NOMO-1 treated with DMSO at 0.1 percent for 48 hours (cell line): Measurements from ENCODE around the gene ACAA2.
A peak's percentile ranks its signal among the peaks of the same experiment; 100 is the strongest.
"Not testable (repeated sequence)": the region's sequence is repeated elsewhere in the genome, so short reads cannot be mapped to it uniquely, and the experiment has no call there.

ENCODE experiments used
- DNase-seq: peaks from one replicate; lab custom pipeline; 2025; ENCODE audit not compliant: unreplicated experiment; lab: John Stamatoyannopoulos, UW

Gene ACAA2

DNA sequence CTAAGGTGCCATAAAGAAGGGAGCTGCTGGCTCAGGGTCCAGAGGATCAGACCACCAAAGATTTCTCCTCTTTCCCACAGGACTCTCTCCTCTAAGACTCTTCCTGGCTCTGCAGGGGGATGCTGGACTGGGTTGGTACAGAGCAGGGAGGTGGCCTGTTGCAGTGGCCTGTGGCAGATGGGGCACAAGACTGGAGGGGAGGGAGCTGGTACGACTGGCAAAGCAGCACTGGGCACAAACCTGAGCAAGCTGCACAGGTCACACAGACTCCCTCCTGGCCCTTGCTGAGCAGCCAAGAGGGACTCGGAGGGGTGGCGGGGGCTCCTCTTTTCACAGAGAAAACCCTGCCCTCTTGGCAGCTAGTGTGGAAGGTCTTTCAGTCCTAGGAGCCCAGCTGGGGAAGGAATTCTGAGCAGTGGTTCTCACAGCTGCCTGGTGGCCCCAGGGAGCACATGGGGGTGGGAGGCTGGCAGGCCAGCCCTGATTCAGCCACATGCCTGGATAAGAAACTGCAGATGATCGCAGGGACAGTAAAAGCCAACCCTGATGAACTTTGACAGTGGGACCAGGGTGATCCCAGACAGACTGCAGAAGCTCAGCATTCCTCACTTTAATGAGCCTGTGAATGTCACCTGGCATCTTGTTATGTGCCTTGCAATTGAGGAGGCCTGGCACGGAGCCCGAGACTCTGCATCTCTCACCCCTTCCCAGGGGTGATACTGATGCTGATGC is 32.5 kb upstream of the ACAA2 start:
- no peak for DNase-seq

DNA sequence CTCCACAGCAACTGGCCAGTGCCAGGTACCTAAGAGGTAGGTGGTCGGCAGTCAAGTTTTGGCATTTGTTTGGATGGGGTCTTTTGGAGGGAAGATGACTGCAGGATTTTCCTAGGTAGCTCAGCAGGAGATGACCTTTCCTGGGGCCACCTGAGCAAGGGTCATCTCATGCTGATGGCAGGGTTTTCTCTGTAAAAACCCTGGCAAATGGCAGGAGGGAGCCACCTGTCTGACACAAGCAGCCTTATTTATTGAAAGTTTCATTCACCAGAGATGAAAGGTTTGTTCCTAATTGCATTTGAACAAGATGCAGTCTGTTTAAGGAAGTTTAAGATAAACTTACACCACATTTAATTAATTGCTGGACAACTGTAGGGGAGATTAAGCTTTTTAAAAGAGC is 31.6 kb upstream of the ACAA2 start:
- no peak for DNase-seq

DNA sequence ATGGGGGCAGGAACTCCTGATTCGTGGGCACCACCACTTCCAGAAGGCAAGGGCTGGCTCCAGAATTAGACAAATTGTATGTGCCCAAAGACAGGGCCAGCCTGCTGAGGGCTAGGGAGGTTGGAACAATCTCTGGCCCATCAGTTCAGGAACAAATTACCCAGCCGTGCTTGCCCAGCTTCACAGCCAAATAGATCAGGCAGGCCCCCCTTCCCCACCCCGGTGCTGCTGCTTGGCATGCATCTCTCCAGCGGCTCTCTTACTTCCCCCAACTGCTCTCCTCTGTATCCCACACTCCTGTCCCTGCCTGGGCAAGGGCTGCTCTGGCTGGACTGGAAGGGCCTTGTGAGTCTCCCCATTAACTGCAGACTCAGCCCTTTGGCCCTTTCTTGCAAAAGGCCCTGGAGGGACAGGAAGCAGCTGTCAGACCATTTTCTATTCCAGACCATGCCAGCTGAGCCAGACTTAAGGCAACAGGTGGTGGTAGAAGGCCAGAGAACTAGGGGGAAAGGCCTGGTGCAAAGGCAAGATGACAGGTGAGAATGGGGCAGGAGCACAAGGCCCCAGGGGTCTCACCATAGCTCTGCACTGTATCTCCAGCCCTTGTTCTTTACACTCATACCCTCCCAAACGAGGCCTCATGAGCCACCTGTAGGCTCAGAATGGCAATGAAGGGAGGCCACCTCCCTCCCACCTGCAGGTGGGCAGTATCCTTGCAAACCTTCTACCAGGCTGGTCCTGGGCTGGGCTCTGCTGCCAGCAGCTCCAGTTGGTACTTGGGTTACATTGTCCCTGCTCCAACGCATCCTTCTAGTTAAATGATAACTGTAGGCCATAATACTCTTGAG is 30.7 kb upstream of the ACAA2 start:
- no peak for DNase-seq

DNA sequence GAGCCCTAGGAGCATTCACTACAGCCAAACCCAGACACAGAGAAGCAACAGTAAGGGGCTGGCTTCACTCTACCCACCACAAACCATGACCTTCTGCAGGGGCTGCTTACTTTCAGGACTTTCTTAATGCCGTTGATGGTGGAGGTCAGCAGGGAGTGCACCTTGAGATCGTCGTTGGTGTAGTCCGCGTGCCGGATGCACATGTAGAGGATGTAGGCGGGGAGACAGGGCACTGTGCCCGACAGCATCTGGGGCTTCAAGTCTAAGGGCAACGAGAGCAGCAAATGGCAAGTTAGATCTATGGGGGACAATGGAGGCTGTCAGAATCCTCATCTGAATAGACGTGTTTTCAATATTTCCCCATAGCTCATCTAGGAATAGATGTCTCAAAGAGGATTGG is 29.8 kb upstream of the ACAA2 start:
- no peak for DNase-seq

DNA sequence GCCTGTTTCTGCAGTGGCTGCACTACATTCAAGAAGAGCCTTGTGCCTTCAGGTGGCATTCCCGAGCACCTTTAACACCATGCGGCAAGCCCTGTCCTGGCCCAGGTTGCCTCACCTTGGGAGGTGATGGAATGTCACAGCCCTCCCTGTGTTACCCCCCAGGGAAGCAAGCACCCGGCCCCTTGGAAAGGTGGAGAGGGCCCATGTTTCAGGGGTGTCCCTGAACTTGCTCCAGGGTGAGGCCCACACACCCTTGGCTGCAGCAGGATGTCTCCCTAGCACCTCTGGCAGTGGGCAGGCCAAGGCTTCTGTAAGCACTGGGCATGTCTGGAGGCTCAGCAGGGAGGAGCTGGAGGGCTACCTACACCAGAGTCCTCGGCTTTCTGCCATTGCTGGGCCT is 29.3 kb upstream of the ACAA2 start:
- no peak for DNase-seq

GRCh38 chr18:49841236-49842217 is 28.2 kb upstream of the ACAA2 start:
- DNase-seq, result no peak

- no peak for DNase-seq
Measured at GRCh38 chr18:49839012-49839411, 25.7 kb upstream of the ACAA2 start.

DNA sequence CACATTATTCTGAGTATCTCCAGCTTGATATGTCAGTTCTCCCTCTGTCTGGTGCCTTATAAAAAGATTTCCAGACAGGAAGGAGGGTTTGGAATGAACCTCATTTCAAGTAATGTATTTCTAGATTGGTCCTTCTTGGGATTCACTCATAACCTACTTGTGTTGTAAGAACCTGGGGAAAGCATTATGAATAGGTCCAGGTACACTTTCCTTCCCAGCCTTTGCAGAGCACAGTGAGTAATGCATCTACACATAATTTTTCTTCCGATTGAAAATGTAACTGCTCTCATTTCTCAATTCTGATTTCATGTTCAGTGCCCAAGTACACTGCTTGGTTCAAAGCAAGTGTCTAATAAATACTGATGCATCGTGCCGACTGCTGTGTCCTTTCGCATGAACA is 25.0 kb upstream of the ACAA2 start:
- DNase-seq, result no peak

DNA sequence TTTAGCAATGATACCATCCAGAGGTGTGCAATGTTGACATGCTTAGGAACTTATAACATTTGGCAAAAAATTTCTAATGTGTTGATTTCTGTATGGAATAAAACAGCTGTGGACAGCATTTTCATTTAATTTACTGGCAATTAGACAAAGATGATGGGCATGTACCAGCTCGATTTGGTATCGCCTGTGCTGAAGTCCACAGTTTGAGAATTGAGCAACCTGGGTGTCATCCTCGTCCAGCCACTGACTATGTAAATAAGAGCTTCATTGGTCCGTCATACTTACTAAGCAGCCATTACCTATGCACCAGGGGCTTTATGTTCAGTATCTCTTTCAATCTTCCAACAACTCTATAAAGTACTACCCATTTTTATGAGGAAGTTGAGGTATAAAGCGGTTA is 24.6 kb upstream of the ACAA2 start:
- DNase-seq, result no peak

DNA sequence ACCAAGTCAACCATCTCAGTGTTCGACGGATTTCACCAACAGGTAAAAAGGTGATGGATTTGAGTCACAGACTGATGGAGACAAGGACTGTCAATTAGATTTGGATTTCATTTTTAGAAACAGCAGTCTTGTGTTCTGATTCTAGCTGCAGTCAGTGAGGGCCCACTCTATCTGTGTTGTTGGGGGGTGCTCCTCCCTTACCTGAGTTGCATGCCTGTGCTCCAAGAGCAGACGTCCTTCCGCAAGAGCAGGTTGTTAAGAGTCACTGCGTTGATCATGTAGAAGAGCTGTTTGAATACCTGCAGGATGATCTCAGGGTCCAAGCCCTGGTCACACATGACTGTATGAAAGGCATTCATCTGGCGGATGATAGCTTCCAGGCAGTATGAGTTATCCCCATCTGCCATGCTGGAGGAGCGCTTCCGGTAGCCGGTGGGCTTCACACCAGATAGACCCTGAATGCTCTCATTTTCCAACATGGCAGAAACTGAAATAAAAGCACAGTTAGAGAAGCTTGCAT is 24.0 kb upstream of the ACAA2 start:
- DNase-seq, result not testable (repeated sequence)

DNA sequence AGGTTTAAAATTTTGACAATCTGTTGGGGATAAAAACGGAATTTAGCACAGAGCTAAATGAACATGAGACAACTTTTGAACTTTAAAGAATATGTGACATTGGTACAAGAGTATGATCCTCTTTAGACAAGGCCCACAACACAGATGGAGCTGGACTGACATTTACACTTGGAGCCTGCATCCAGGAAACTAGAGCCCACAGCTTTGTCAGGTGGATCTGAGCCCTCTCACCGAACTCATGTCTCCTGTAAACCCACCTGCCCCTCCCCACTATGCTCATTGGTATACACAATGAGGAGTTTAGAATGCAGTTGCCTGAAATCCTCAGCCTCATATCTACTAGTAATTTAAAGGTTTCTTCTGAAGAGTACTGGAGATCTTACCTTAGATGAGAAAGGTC is 22.1 kb upstream of the ACAA2 start:
- no peak for DNase-seq

DNA sequence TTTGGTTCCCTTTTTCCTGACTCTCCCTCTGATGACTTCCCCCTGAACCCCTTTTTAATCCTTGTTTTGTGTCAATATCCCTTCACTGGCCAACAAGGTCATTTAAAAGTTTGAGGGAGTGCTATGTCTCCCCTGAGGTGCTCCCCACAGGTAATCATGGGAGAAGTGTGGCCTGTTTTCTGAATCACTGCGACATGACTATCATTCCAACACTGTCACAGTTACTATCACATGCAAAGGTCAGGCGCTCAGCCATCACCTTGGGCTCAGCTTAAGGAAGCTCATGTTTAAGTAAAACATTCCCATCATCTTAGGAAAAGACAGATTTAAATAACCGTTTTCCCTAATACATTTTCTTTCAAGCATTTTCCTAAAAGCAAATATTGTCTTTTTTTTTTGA is 20.9 kb upstream of the ACAA2 start:
- no peak for DNase-seq

- no peak for DNase-seq
Measured at GRCh38 chr18:49833814-49834213, 20.5 kb upstream of the ACAA2 start.

- DNase-seq, result no peak
Measured at GRCh38 chr18:49832221-49832647, 18.9 kb upstream of the ACAA2 start.

- DNase-seq, result no peak
Measured at GRCh38 chr18:49827996-49828395, 14.7 kb upstream of the ACAA2 start.

- no peak for DNase-seq
Measured at GRCh38 chr18:49819823-49820671, 6.7 kb upstream of the ACAA2 start.

DNA sequence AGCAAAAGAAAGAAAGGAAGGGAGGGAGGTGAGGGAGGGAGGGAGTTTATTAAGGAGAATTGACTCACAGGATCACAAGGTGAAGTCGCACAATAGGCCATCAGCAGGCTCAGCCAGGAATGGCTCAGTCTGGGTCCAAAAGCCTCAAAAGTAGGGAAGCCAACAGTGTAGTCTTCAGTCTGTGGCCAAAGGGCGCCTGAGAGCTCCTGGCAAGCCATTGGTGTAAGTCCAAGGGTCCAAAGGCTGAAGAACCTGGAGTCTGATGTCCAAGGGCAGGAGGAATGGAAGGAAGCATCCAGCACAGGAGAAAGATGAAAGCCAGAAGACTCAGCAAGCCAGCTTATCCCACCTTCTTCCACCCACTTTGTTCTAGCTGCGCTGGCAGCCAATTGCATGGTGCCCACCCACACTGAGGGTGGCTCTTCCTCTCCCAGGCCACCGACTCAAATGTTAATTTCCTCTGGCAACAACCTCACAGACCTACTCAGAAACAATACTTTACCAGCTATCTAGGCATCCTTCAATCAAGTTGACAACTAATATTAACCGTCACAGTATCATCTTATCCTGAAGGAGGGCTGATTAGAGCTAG is 5.8 kb upstream of the ACAA2 start:
- no peak for DNase-seq

- DNase-seq, result no peak
Measured at GRCh38 chr18:49817947-49818346, 4.6 kb upstream of the ACAA2 start.

GRCh38 chr18:49815927-49816326 is 2.6 kb upstream of the ACAA2 start:
- DNase-seq, result no peak

DNA sequence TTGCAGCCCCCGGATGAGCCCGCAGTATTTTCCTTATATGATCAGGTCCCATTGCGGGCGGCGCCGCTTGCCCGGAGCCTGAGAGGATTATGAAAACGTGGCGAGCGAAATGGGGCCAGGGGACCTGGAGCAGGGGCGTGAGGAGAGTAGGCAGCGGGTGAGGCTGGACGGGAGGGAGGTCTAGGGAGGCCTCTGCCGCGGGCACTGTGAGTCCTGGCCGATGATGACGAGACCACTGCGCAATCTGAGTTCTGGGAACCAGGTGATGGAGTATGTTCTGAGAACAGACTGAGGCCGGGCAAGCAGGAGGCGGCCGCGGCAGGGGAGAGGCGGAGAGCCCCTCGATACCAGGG is 790 bp upstream of the ACAA2 start:
- DNase-seq, result peak; percentile 56
